Breast epithelium (tissue), 3 donors: ENCODE results near the gene GAD2.

Experiments
- CTCF ChIP-seq, 3 donors: fragments of 450-650 bp; IDR thresholded peaks; one replicate each; pipeline ENCODE4 v1.5.1; 2016 to 2017; ENCODE audit warnings: antibody characterized with exemption in 3 of 3, mild to moderate bottlenecking in 3 of 3, moderate library complexity in 3 of 3
- POLR2A ChIP-seq: fragments of 450-650 bp; IDR thresholded peaks from one replicate; pipeline ENCODE4 v1.6.1; 2016; ENCODE audit warnings: antibody characterized with exemption, mild to moderate bottlenecking, moderate library complexity

GRCh38 chr10:26278295-26278694 lies 61.7 kb downstream of the GAD2 start:
- TF ChIP-seq CTCF (IDR thresholded peaks at IDR 0.05) (no peak), POLR2A (no peak)
